Stimulated activated naive CD8-positive, alpha-beta T cell treated with anti-CD3 and anti-CD28 coated beads, Interleukin-15, amount 100 ng/mL, for 72 hours (primary cell): ENCODE data around the gene TMEM254.
"Not testable (repeated sequence)": the region's sequence is repeated elsewhere in the genome, so short reads cannot be mapped to it uniquely, and the experiment has no call there.

Source experiments
- ATAC-seq: fragments of 150-1000 bp; cut with Tn5 transposase; 2 replicates; pipeline ENCODE4 v1.10.0; 2021; ENCODE audit warnings: mild to moderate bottlenecking, moderate library complexity
- DNase-seq, 2 donors: peaks; one replicate each; pipeline ENCODE4 v3.0.0; 2021 to 2022
- H3K27ac Mint-ChIP-seq, 2 donors: one replicate each; pipeline ENCODE4 v1.8.0; 2022; ENCODE audit warnings: mild to moderate bottlenecking in 2 of 2, mixed read lengths in 2 of 2, moderate library complexity in 2 of 2
- H3K27me3 Mint-ChIP-seq: one replicate; pipeline ENCODE4 v1.8.0; 2022; ENCODE audit warnings: mixed read lengths
- H3K4me1 Mint-ChIP-seq: one replicate; pipeline ENCODE4 v1.8.0; 2022; ENCODE audit warnings: mild to moderate bottlenecking, mixed read lengths
- H3K4me3 Mint-ChIP-seq, 2 donors: one replicate each; pipeline ENCODE4 v1.8.0; 2022; ENCODE audit warnings: mild to moderate bottlenecking in 2 of 2, mixed read lengths in 2 of 2, moderate library complexity in 1 of 2
- H3K9me3 Mint-ChIP-seq, 2 donors: one replicate each; pipeline ENCODE4 v1.8.0; 2022; ENCODE audit warnings: mixed read lengths in 2 of 2

TMEM254 gene

DNA sequence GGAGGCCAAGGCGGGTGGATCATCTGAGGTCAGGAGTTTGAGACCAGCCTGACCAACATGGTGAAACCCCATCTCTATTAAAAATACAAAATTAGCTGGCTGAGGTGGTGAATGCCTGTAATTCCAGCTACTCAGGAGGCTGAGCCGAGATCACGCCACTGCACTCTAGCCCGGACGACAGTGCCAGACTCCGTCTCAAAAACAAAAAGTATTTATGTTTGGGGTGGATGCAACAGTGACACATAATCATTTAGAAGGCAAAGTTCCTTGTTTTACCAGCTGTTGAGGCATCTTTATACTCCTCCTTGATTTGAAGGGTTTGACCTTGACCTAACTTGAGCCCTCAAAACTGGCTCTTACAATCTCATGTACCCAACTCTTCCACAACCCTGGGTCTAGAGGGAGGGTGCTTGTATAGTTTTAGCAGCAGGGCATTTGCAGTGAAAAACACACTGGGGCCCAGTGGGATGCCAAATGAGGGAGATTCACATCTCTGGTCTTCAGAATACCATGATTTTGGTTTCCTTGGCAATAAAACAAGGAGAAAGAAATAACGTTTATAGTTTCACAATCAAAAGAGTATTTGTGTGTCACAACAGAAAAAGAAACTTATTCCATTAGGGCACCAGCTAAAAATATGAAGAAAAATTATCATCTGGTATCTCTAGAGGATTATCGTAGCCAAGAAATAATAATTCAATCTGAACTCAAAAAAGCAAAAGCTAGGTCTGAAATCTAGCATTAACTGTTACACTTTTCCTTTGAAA, 14.2 kb upstream of the TMEM254 start:
- no peaks in the 10 kb centered on the region for H3K9me3 Mint-ChIP-seq
- H3K4me1 Mint-ChIP-seq = no peaks in the 10 kb centered on the region
- no peak overlapping the region for H3K27ac Mint-ChIP-seq
- no peaks in the 10 kb centered on the region for H3K27me3 Mint-ChIP-seq
- ATAC-seq (no peak), DNase-seq (no peak)
- H3K4me3 Mint-ChIP-seq = no peak overlapping the region

DNA sequence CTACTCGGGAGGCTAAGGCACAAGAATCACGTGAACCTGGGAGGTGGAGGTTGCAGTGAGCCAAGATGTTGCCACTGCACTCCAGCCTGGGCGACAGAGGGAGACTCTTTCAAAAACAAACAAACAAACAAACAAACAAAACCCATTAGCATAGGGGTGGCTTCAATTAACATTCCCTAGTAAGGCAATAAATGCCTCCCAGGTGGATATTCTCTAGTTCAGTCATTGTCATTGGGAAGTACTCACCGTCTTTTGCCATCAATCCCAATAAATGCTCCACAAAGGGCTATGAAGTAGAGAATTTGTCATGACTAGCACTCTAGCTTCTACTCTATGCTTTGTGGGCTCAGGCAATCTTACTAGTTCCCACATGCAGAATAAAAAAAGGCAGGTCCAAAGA, 11.7 kb upstream of the TMEM254 start:
- ATAC-seq (no peak), DNase-seq (no peak)
- Mint-ChIP-seq H3K27ac (no peak overlapping the region), H3K9me3 (no peaks in the 10 kb centered on the region), H3K27me3 (peaks cover 7% of the 10 kb centered on the region), H3K4me3 (no peak overlapping the region), H3K4me1 (no peaks in the 10 kb centered on the region)

DNA sequence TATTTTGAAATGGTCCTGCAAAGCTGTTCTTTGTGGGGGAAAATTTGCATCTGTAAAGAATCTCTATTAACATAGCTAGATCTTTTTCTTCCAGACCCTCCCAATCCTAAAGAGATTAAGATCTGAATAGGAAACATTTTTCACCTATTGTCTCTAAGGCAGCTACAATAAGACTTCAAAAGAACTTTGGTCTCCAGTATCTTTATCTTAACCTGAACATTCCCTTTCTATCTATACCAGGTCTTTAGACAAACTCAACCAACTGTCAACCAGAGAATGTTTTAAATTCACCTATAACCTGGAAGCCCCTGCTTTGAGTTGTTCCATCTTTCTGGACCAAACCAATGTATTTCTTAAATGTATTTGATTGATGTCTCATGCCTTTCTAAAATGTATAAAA, 10.6 kb upstream of the TMEM254 start:
- H3K9me3 Mint-ChIP-seq, H3K27ac Mint-ChIP-seq, H3K4me3 Mint-ChIP-seq, DNase-seq, H3K4me1 Mint-ChIP-seq, ATAC-seq, H3K27me3 Mint-ChIP-seq: not testable (repeated sequence)

DNA sequence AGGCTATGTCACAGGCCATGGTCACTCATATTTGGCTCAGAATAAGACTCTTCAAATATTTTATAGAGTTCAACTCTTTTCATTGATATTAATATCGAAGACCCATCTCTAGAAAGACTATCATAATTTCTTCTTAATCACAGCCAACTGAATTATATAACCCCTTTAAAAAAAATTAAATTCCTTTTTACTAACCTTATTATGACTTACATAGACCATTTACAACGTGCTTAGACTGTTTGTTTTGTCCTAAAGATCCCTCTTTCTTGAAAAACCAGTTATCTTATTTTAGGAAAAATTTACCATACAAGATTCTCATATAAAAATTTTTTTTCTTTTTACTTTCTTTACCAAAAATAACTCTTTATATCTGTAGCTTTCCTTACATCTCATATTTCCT, 10.2 kb upstream of the TMEM254 start:
- no peak for ATAC-seq

DNA sequence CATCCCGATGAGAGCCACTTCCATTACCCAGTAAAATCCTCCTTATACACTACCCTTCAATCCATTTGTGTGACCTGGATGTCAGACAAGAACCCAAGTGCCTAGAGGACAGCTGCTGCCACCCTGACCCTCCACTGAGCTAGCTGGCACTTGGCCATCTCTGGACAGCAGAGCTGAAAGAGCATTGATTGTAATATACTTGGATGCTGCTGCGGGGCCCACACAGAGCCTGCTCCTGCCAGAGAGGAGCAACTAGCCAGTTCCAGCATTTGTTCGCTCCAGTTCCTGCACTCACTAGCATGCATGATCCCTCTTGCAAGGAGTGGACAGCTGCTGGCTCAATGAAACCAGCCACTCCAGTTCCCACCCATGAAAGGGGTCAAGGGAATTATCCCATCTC, 8.4 kb upstream of the TMEM254 start:
- Mint-ChIP-seq H3K4me3 (no peak overlapping the region), H3K9me3 (no peaks in the 10 kb centered on the region), H3K4me1 (no peaks in the 10 kb centered on the region), H3K27me3 (peaks cover 7% of the 10 kb centered on the region), H3K27ac (peak overlapping the region in 1 of 2 donors; percentile 50)
- ATAC-seq (no peak), DNase-seq (no peak)

More for the DNA sequence above, 10.2 kb upstream of the TMEM254 start:
- DNase-seq = no peak
- H3K4me3 Mint-ChIP-seq = no peak overlapping the region
- H3K27ac Mint-ChIP-seq = no peak overlapping the region
- no peaks in the 10 kb centered on the region for H3K4me1 Mint-ChIP-seq
- no peaks in the 10 kb centered on the region for H3K9me3 Mint-ChIP-seq
- H3K27me3 Mint-ChIP-seq = peaks cover 7% of the 10 kb centered on the region

DNA sequence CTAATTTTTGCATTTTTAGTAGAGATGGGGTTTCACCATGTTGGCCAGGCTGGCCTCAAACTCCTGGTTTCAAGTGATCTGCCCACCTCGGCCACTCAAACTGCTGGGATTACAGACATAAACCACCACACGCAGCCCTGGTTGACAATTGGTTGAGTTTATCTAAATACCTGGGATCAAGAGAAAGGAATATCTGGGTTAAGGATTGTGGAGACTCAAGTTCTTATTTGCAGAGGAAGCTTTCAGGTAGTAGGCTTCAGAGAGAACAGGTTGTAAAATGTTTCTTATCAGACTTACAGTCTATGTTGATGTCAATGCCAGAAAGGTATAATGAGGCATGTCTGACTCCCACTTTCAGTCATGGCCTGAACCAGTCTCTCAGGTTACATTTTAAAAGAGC, 5.9 kb upstream of the TMEM254 start:
- Mint-ChIP-seq H3K9me3 (no peaks in the 10 kb centered on the region), H3K4me3 (no peak overlapping the region), H3K27me3 (peaks cover 7% of the 10 kb centered on the region), H3K4me1 (peaks cover 9% of the 10 kb centered on the region), H3K27ac (no peak overlapping the region)
- no peak for DNase-seq
- no peak for ATAC-seq

DNA sequence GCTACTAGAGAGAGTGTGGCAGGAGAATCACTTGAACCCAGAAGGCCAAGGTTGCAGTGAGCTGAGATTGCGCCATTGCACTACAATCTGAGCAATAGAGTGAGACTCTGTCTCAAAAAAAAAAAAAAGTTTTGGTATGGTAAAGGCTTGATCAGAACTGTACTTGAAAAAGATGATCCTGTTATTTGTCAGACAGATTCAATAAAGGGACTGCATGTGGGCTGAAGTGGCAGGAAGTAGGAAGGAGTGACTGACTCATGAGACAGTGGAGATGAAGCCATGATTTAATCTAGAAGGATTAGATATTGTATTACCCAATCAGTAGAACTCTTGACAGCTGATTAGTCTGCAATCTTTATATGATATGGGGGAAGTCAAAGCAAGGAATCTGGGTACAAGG, 2.7 kb upstream of the TMEM254 start:
- Mint-ChIP-seq H3K27me3 (no peaks in the 10 kb centered on the region), H3K27ac (peak overlapping the region in 1 of 2 donors; percentile 3), H3K4me3 (no peak overlapping the region)

DNA sequence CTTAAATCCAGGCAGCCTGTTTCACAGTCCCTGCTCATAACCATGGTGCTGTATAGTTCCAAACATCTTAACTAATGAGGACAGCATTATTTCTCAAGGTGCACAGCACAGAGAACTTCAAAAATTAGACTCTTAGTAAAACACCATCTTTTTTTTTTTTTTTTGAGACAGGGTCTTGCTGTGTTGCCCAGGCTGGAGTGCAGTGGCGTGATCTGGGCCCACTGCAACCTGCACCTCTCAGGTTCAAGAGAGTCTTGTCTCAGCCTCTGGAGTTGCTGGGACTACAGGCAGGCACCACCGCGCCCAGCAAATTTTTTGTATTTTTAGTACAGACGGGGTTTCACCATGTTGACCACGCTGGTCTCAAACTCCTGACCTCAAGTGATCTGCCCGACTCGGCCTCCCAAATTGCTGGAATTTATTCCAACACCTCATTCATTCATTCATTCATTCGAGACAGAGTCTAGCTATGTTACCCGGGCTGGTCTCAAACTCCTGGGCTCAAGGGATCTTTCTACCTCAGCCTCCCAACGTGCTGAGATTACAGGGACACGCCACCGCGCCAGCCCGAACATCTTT, 507 bp upstream of the TMEM254 start:
- DNase-seq = no peak
- peak overlapping the region; percentile 93 to 100 for H3K4me3 Mint-ChIP-seq
- no peaks in the 10 kb centered on the region for H3K27me3 Mint-ChIP-seq
- peaks cover 30% of the 10 kb centered on the region for H3K4me1 Mint-ChIP-seq
- no peaks in the 10 kb centered on the region for H3K9me3 Mint-ChIP-seq
- H3K27ac Mint-ChIP-seq = peak overlapping the region; percentile 95 to 99
- no peak for ATAC-seq

More for the DNA sequence above, 2.7 kb upstream of the TMEM254 start:
- Mint-ChIP-seq H3K4me1 (peaks cover 30% of the 10 kb centered on the region), H3K9me3 (no peaks in the 10 kb centered on the region)
- peak; percentile 29 for ATAC-seq
- DNase-seq = peak in 1 of 2 donors; percentile 13

DNA sequence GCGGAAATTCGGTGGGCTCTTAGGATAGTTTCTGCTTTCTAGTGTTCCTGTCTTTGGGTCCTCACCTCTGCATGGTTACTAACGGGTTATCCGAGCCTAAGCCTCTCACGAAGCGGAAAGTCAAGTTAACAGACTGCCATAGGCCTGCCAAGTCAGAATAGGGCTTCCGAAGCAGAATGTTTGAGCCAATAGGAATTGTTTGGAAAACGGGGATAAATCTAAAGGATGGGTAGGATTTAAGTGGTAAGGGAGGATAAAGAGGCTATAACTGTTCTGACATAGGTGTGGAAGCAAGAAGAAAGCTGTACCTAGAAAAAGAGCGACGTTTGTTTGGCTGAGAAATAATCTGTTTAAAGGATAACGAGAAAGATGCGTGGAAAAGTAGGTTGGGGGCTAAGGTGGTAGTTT, 851 bp downstream of the TMEM254 start:
- H3K4me3 Mint-ChIP-seq = peak overlapping the region; percentile 93 to 100
- no peaks in the 10 kb centered on the region for H3K9me3 Mint-ChIP-seq
- H3K27me3 Mint-ChIP-seq = no peaks in the 10 kb centered on the region

DNA sequence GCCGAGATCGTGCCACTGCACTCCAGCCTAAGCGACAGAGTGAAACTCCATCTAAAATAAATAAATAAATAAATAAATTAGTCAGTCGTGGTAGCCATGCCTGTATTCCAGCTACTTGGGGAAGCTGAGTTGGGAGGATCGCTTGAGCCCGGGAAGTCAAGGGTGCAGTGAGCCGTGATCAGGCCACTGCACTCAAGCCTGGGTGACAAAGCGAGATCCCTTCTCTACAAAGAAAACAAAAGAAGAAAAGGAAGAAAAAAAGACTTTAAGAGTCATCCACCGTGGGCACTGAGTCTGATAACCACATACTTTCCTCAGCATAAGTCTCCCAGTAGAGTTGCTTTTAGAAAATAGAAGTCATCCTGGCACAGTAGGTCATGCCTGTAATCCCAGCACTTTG, 2.6 kb downstream of the TMEM254 start:
- H3K9me3 Mint-ChIP-seq = no peaks in the 10 kb centered on the region
- no peaks in the 10 kb centered on the region for H3K27me3 Mint-ChIP-seq
- H3K4me3 Mint-ChIP-seq = no peak overlapping the region
- DNase-seq = no peak
- H3K27ac Mint-ChIP-seq = no peak overlapping the region
- H3K4me1 Mint-ChIP-seq = peaks cover 24% of the 10 kb centered on the region
- no peak for ATAC-seq

More for the DNA sequence above, 851 bp downstream of the TMEM254 start:
- Mint-ChIP-seq H3K4me1 (peaks cover 30% of the 10 kb centered on the region), H3K27ac (peak overlapping the region; percentile 95 to 99)
- DNase-seq (no peak), ATAC-seq (no peak)

DNA sequence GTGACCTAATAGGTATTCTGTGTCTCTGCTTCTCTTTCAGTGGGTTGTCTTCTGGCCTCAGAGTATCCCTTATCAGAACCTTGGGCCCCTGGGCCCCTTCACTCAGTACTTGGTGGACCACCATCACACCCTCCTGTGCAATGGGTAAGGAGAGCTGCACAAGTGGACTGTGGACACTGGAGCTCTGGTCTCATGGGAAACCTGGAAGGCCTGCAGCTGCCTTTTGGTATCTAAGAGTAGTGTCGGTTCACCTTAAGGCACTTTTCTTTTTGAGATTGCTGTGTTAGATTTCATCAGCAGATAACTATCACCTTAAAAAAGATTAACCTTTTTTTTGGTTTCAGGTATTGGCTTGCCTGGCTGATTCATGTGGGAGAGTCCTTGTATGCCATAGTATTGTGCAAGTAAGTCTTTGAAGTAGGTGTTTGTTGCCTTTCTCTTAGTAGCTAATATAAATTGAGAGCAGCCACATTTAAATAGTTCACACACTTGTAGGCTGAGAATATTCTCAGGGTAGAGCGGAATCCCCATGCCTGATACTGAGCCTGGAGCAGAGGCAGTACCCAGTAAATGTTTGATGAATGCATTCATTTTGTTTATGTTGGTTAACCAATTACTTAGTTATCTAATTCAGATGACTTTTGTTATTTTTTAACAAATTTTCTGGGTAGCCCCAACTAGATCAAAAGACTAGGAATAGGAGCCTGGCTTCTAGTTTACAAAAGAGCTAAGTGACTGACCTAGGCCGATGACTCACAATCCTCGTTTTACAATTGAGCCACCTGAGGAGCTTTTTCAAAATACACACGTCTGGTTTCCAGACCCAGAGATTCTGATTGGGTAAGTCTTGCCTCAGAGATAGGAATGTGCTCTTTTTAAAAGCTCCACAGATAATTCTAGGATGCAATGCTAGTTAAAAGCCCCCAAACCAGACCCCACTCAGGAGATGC, 3.6 kb downstream of the TMEM254 start:
- Mint-ChIP-seq H3K27ac (no peak overlapping the region), H3K27me3 (no peaks in the 10 kb centered on the region), H3K4me3 (no peak overlapping the region), H3K4me1 (peaks cover 23% of the 10 kb centered on the region), H3K9me3 (no peaks in the 10 kb centered on the region)
- ATAC-seq (no peak), DNase-seq (no peak)

DNA sequence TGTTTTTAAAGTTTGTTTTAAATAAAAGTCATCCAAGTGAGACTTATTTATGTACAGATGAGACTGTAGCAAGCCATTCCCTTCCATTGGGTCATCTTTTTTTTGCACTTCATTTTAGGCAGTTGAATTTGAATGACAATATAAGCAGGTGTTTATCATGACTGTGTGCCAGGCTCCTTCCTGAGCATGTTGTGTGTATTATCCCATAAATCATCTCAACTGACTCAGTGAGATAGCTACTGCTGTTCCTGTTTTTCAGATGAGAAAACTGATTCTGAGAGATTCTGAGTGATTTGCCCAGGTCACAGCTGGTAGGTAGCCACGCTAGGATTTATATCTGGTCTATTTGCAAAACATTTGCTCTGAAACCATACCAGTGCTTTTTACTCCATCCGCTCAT, 11.7 kb downstream of the TMEM254 start:
- DNase-seq = no peak
- Mint-ChIP-seq H3K4me1 (no peaks in the 10 kb centered on the region), H3K27me3 (no peaks in the 10 kb centered on the region), H3K9me3 (no peaks in the 10 kb centered on the region), H3K27ac (no peak overlapping the region), H3K4me3 (no peak overlapping the region)
- ATAC-seq = no peak

DNA sequence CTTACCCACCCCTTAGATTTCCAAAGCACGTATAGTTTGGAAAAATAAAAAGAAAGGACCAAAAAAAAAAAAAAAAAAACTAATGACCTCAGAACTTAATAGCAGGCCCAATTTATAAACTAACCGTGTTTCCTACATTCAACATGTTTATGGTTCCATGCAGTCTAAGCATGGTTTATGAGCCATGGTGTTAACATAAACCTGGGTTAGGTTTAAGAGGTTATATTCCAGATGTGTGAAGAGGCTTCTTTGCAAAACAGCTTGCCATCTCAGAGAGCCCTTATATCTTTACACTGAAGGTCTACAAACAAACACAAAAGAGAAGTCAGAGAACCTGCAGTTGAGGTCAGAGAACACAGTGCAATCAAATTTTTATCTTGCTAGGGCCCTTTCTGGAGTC, 15.8 kb downstream of the TMEM254 start:
- H3K27me3 Mint-ChIP-seq = no peaks in the 10 kb centered on the region
- DNase-seq (no peak), ATAC-seq (no peak)
- H3K4me3 Mint-ChIP-seq = no peak overlapping the region
- no peaks in the 10 kb centered on the region for H3K9me3 Mint-ChIP-seq
- no peaks in the 10 kb centered on the region for H3K4me1 Mint-ChIP-seq
- H3K27ac Mint-ChIP-seq = no peak overlapping the region

DNA sequence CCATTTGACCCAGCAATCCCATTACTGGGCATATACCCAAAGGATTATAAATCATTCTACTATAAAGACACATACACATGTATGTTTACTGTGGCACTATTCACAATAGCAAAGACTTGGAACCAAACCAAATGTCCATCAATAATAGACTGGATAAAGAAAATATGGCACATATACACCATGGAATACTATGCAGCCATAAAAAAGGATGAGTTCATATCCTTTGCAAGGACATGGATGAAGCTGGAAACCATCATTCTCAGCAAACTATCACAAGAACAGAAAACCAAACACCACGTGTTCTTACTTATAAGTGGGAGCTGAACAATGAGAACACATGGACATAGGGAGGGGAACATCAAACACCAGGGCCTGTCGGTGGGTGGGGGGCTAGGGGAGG, 19.8 kb downstream of the TMEM254 start:
- H3K4me1 Mint-ChIP-seq, DNase-seq, H3K4me3 Mint-ChIP-seq, H3K27me3 Mint-ChIP-seq, H3K9me3 Mint-ChIP-seq, H3K27ac Mint-ChIP-seq, ATAC-seq: not testable (repeated sequence)

DNA sequence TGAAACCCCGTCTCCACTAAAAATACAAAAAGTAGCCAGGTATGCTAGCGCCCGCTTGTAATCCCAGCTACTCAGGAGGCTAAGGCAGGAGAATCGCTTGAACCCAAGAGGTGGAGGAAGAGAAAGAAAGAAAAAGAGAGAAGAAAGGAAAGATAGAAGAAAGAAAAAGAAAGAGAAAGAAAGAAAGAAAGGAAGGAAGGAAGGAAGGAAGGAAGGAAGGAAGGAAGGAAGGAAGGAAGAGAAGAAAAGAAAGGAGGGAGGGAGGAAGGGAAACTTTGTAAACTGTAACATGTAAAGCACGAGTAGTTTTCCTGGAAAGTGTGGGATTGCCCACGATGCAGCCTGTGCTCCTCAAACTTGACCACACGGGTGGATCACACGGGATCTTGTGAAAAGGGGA, 20.8 kb downstream of the TMEM254 start:
- ATAC-seq = not testable (repeated sequence)

DNA sequence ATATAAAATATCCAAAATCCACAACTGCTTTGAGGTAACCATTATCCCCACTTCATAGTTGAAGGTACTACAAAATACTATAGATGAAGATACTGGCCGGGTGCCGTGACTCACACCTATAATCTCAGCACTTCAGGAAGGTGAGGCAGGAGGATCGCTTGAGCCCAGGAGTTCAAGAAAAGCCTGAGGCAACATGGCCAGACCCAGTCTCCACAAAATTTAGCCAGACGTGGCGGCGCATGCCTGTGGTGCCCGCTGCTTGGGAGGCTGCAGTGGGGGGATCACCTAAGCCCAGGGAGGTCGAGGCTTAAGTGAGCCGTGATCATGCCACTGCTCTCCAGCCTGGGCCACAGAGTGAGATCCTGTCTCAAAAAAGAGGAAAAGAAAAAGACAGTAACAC, 21.7 kb downstream of the TMEM254 start:
- Mint-ChIP-seq H3K4me1 (no peaks in the 10 kb centered on the region), H3K27ac (peak overlapping the region in 1 of 2 donors; percentile 69), H3K9me3 (no peaks in the 10 kb centered on the region), H3K4me3 (no peak overlapping the region), H3K27me3 (no peaks in the 10 kb centered on the region)
- DNase-seq (no peak), ATAC-seq (no peak)

More for the DNA sequence above, 20.8 kb downstream of the TMEM254 start:
- H3K27me3 Mint-ChIP-seq, H3K27ac Mint-ChIP-seq, H3K4me1 Mint-ChIP-seq, DNase-seq, H3K4me3 Mint-ChIP-seq, H3K9me3 Mint-ChIP-seq: not testable (repeated sequence)
